ENCODE results near the gene RNLS.

- TF ChIP-seq POLR2A (IDR thresholded peaks at IDR 0.05), result no peak
- TF ChIP-seq CTCF (IDR thresholded peaks at IDR 0.05), result no peak
Observed at GRCh38 chr10:88442716-88443115, 140.4 kb downstream of the RNLS start.

All from thyroid gland (tissue), 4 donors.